K562 (cell line): ENCODE results near the gene DMD. TPM values are rescaled to one million over a fixed set of nuclear protein-coding genes. Genes with fewer than 3 reads are reported as not detected.

Source experiments
- ATAC-seq: fragments of 200-7000 bp; cut with Tn5 transposase; 3 replicates; pipeline ENCODE4 v1.9.1; 2020; ENCODE audit warnings: moderate library complexity
- BruUV-seq: library from RNA; stranded (reverse); fragments of 400-500 nt; replicated peaks from 2 replicates; lab custom pipeline; 2021; lab: Mats Ljungman, UMichigan
- CTCF ChIA-PET: fragments of 300-600 bp; formaldehyde crosslinking; extraction: SDS; loops from one replicate; lab custom pipeline; 2021; ENCODE audit warnings: low intra/inter-chr PET ratio; lab: Yijun Ruan, JAX
- POLR2A ChIA-PET: fragments of 300-600, 350-650 bp; sonication (Branson Sonifier 250); formaldehyde crosslinking; extraction: SDS; loops from one replicate; lab custom pipeline; 2021; ENCODE audit warnings: antibody characterized with exemption, inconsistent platforms; lab: Yijun Ruan, JAX
- DNase-seq, 4 experiments: peaks; one replicate each; pipeline versions ENCODE4 v3.0.0 to v3.0.0-alpha.2; 2011 to 2018; ENCODE audit warnings: low spot score in 3 of 4, mixed read lengths in 3 of 4; ENCODE audit errors: extremely low read depth in 1 of 4
- FAIRE-seq: peaks from 2 replicates; lab custom pipeline; 2011; peaks lifted over from hg19 to GRCh38; lab: Jason Lieb, UNC
- H2AFZ ChIP-seq: 2 replicates; pipeline ENCODE4 v1.6.0; 2011; ENCODE audit warnings: low read depth, low read length, control low read depth, inconsistent platforms
- H3K27ac ChIP-seq: fragments of 200-600 bp; 3 replicates; pipeline ENCODE4 v1.8.0; 2011; ENCODE audit warnings: low read depth, mild to moderate bottlenecking, control low read depth, inconsistent platforms, low read length, moderate library complexity, mixed read lengths; ENCODE audit errors: extremely low read depth
- H3K27me3 ChIP-seq, 2 experiments: fragments of 300-600 bp in 1 of 2; 2 replicates in 1 of 2; 3 replicates in 1 of 2; pipeline versions ENCODE4 v1.6.0 to v1.8.0; 2011; ENCODE audit warnings: inconsistent platforms in 2 of 2, low read length in 2 of 2, mild to moderate bottlenecking in 1 of 2, mixed read lengths in 1 of 2, moderate library complexity in 1 of 2; ENCODE audit not compliant: control insufficient read depth in 2 of 2, insufficient read depth in 2 of 2
- H3K36me3 ChIP-seq: fragments of 300-600 bp; 3 replicates; pipeline ENCODE4 v1.8.0; 2011; ENCODE audit warnings: mild to moderate bottlenecking, low read length, inconsistent platforms; ENCODE audit not compliant: control insufficient read depth, insufficient read depth
- H3K4me1 ChIP-seq, 2 experiments: fragments of 200-600 bp in 1 of 2; replicated peaks in 1 of 2; 2 replicates in 1 of 2; 3 replicates in 1 of 2; pipeline versions ENCODE4 v1.5.1 to v1.8.0; 2011; ENCODE audit warnings: inconsistent platforms in 2 of 2, low read length in 2 of 2, mild to moderate bottlenecking in 1 of 2, mixed read lengths in 1 of 2, moderate library complexity in 1 of 2; ENCODE audit not compliant: control insufficient read depth in 2 of 2, insufficient read depth in 2 of 2
- H3K4me2 ChIP-seq: 2 replicates; pipeline ENCODE4 v1.6.1; 2011; ENCODE audit warnings: low read length, control low read depth, inconsistent platforms, mixed read lengths; ENCODE audit not compliant: insufficient read depth
- H3K4me3 ChIP-seq: fragments of 200-600 bp; sonication (generic), shearing (Covaris generic); 2 replicates; pipeline ENCODE4 v1.5.1; 2016; ENCODE audit warnings: control low read depth, inconsistent platforms
- H3K79me2 ChIP-seq: fragments of 200-600 bp; 3 replicates; pipeline ENCODE4 v1.8.0; 2011; ENCODE audit warnings: low read length, inconsistent platforms; ENCODE audit not compliant: control insufficient read depth, insufficient read depth
- H3K9ac ChIP-seq, 2 experiments: 2 replicates each; pipeline versions ENCODE4 v1.6.0 to v1.6.1; 2011; ENCODE audit warnings: low read depth in 2 of 2, low read length in 2 of 2, control low read depth in 1 of 2, inconsistent platforms in 1 of 2, mild to moderate bottlenecking in 1 of 2, mixed read lengths in 1 of 2; ENCODE audit not compliant: insufficient read depth in 1 of 2
- H3K9me1 ChIP-seq: one replicate; pipeline ENCODE4 v1.6.0; 2011; ENCODE audit warnings: inconsistent platforms, mild to moderate bottlenecking, low read length, moderate library complexity; ENCODE audit not compliant: control insufficient read depth, insufficient read depth
- H3K9me3 ChIP-seq: replicated peaks from 2 replicates; pipeline ENCODE4 v1.5.1; 2011; ENCODE audit warnings: low read depth, low read length, inconsistent platforms; ENCODE audit not compliant: control insufficient read depth, insufficient read depth
- H4K20me1 ChIP-seq: replicated peaks from 2 replicates; pipeline ENCODE4 v1.6.1; 2011; ENCODE audit warnings: low read length, inconsistent platforms, mixed read lengths; ENCODE audit not compliant: control insufficient read depth, insufficient read depth
- CEBPG ChIP-seq, 3 experiments: fragments of 200-800 bp in 1 of 3; sonication (Bioruptor generic) in 1 of 3; sonication (generic) in 1 of 3; formaldehyde crosslinking in 1 of 3; IDR thresholded peaks in 2 of 3; conservative IDR thresholded peaks in 1 of 3; 2 replicates each; pipeline versions ENCODE4 v1.6.1 to v1.8.0; 2016 to 2022; ENCODE audit warnings: missing compliant biosample characterization in 2 of 3, missing genetic modification characterization in 2 of 3, mild to moderate bottlenecking in 1 of 3, missing genetic modification reagents in 1 of 3
- DACH1 ChIP-seq: fragments of 450-650 bp; IDR thresholded peaks from 2 replicates; pipeline ENCODE4 v1.6.1; 2018; ENCODE audit not compliant: partially characterized antibody
- E4F1 ChIP-seq: fragments of 250-450 bp; sonication (Bioruptor Pico); IDR thresholded peaks from 2 replicates; pipeline ENCODE4 v1.5.0; 2021; ENCODE audit warnings: mild to moderate bottlenecking, borderline replicate concordance
- ERF ChIP-seq: fragments of 450-650 bp; formaldehyde crosslinking; IDR thresholded peaks from 2 replicates; pipeline ENCODE4 v1.4.0; 2020; ENCODE audit warnings: mild to moderate bottlenecking, mixed read lengths
- ESRRB ChIP-seq: fragments of 250-450 bp; sonication (Bioruptor Pico); IDR thresholded peaks from 2 replicates; pipeline ENCODE4 v1.5.0; 2020; ENCODE audit warnings: mild to moderate bottlenecking, moderate library complexity, borderline replicate concordance
- FOXP4 ChIP-seq: sonication (generic); formaldehyde crosslinking; IDR thresholded peaks from 2 replicates; pipeline ENCODE4 v1.8.0; 2022; ENCODE audit warnings: mild to moderate bottlenecking, missing genetic modification reagents, borderline replicate concordance
- HMGN3 ChIP-seq: IDR thresholded peaks from 2 replicates; pipeline ENCODE4 v1.6.1; 2011; ENCODE audit warnings: borderline replicate concordance, low read depth, mild to moderate bottlenecking, mixed read lengths, low read length; ENCODE audit not compliant: insufficient read length; ENCODE audit errors: extremely low read depth
- HNRNPH1 ChIP-seq: fragments of 200-400 bp; formaldehyde crosslinking; optimal IDR thresholded peaks from 2 replicates; pipeline ENCODE3; 2017; ENCODE audit warnings: low read depth, mild to moderate bottlenecking, low read length, moderate library complexity
- ILK ChIP-seq: fragments of 450-650 bp; IDR thresholded peaks from 2 replicates; pipeline ENCODE4 v1.6.1; 2016; ENCODE audit warnings: missing genetic modification characterization, low read depth, mild to moderate bottlenecking, missing compliant biosample characterization, moderate library complexity, borderline replicate concordance
- PCBP2 ChIP-seq: fragments of 200-400 bp; formaldehyde crosslinking; IDR thresholded peaks from 2 replicates; pipeline ENCODE4 v1.6.1; 2018; ENCODE audit warnings: low read length, low read depth, mild to moderate bottlenecking, moderate library complexity; ENCODE audit not compliant: poor library complexity, severe bottlenecking
- POLR2AphosphoS2 ChIP-seq: IDR thresholded peaks from 2 replicates; pipeline ENCODE4 v1.6.1; 2012; ENCODE audit warnings: low read length, improper control_type of control experiment
- PPARD ChIP-seq: fragments of 250-450 bp; sonication (Bioruptor Pico); IDR thresholded peaks from 2 replicates; pipeline ENCODE4 v1.8.0; 2022; ENCODE audit warnings: inconsistent platforms, mild to moderate bottlenecking, moderate library complexity
- SAP30 ChIP-seq: fragments of 200-600 bp; sonication (generic); IDR thresholded peaks from 2 replicates; pipeline ENCODE4 v1.6.1; 2012; ENCODE audit warnings: borderline replicate concordance, low read depth, mild to moderate bottlenecking, moderate library complexity, low read length, control low read depth, inconsistent platforms; ENCODE audit not compliant: insufficient read depth, poor library complexity, severe bottlenecking
- ZNF121 ChIP-seq: sonication (generic); formaldehyde crosslinking; conservative IDR thresholded peaks from 2 replicates; pipeline ENCODE4 v1.8.0; 2022; ENCODE audit warnings: missing genetic modification reagents
- ZNF217 ChIP-seq: sonication (generic); formaldehyde crosslinking; IDR thresholded peaks from 2 replicates; pipeline ENCODE4 v1.8.0; 2022; ENCODE audit warnings: mild to moderate bottlenecking, missing genetic modification reagents
- ZNF764 ChIP-seq: fragments of 250-450 bp; sonication (Bioruptor Pico); IDR thresholded peaks from 2 replicates; pipeline ENCODE4 v1.4.0; 2020; ENCODE audit warnings: low read depth, mild to moderate bottlenecking, moderate library complexity
- in situ Hi-C: fragments of 300-500 bp; cut with MboI; formaldehyde crosslinking; loops from 4 replicates; pipeline ENCODE4 v1.15.0; 2018; ENCODE audit warnings: inconsistent platforms, mixed read lengths
- intact Hi-C: fragments of 100-400 bp; cut with micrococcal nuclease; formaldehyde crosslinking; loops from 2 replicates; pipeline ENCODE4 v1.14.2; 2022
- polyA plus RNA-seq, 8 experiments: library from polyadenylated mRNA; depleted of rRNA in 4 of 8; stranded (reverse) in 5 of 8; unstranded in 3 of 8; fragments of >200 nt; fragmentation: Nextera tagmentation in 2 of 8; fragmentation: Illumina TruSeq in 1 of 8; extraction: Ambion mirVana in 2 of 8; extraction: Trizol in 1 of 8; gene quantifications; 2 replicates each; pipeline versions ENCODE4 v1.2.1 to v1.2.3, GENCODE V29; 2011 to 2014; ENCODE audit warnings: inconsistent platforms in 1 of 8, missing spikeins in 1 of 8
- total RNA-seq, 7 experiments: library from RNA; depleted of rRNA in 6 of 7; stranded (reverse); fragments of >200 nt in 6 of 7; fragmentation: Illumina TruSeq in 2 of 7; extraction: Trizol in 2 of 7; gene quantifications; 2 replicates each; pipeline versions ENCODE4 v1.2.1 to v1.2.3, GENCODE V29; 2011 to 2021; ENCODE audit warnings: low replicate concordance in 1 of 7

DMD gene
- total and polyA plus RNA-seq, 9 of the 15 experiments (the other 6 are each of a cell fraction or from before 2014, with no cell fraction given): 3.8 to 20.4 (median 11.4) TPM

GRCh38 chrX:32185160-32185559 lies 1026.2 kb downstream of the DMD start (continued):
- TF ChIP-seq E4F1 (CRISPR knock-in tag): no peak
- TF ChIP-seq ZNF121 (CRISPR knock-in tag): no peak

GRCh38 chrX:32183066-32183465 lies 1028.3 kb downstream of the DMD start:
- Histone ChIP-seq H3K4me3 (no peak overlapping the region), H3K9me1 (no peaks in the 10 kb centered on the region), H3K9ac (no peak overlapping the region), H4K20me1 (no peaks in the 10 kb centered on the region), H3K4me1 (no peaks in the 10 kb centered on the region), H3K9me3 (no peaks in the 10 kb centered on the region), H3K27me3 (no peaks in the 10 kb centered on the region), H3K27ac (no peak overlapping the region), H3K4me2 (no peak overlapping the region), H3K36me3 (no peaks in the 10 kb centered on the region), H3K79me2 (no peaks in the 10 kb centered on the region), H2AFZ (no peak overlapping the region)
- in situ Hi-C loops: no loop called here
- ChIA-PET POLR2A (no interaction called here), CTCF (no interaction called here)
- intact Hi-C loops: no loop called here
- BruUV-seq: no TSS peak
- no peak for TF ChIP-seq HNRNPH1
- no peak for TF ChIP-seq PCBP2
- no peak for TF ChIP-seq ZNF764 (CRISPR knock-in tag)
- no peak for TF ChIP-seq PPARD (CRISPR knock-in tag)
- TF ChIP-seq ZNF217 (CRISPR knock-in tag): no peak
- no peak for TF ChIP-seq FOXP4 (CRISPR knock-in tag)
- no peak for TF ChIP-seq ERF (CRISPR knock-in tag)
- no peak for TF ChIP-seq POLR2AphosphoS2
- TF ChIP-seq ILK (tag): no peak
- no peak for TF ChIP-seq HMGN3
- TF ChIP-seq CEBPG (CRISPR knock-in tag; IDR thresholded peaks at IDR 0.05): no peak
- TF ChIP-seq CEBPG (tag; conservative IDR thresholded peaks at IDR 0.05 in 1 of 2, IDR thresholded peaks at IDR 0.05 in 1 of 2): no peak
- TF ChIP-seq SAP30: no peak
- no peak for TF ChIP-seq DACH1
- no peak for TF ChIP-seq ESRRB (CRISPR knock-in tag)
- FAIRE-seq: no peak
- DNase-seq: no peak
- ATAC-seq: no peak
